HG02970 (cell line): ENCODE data around the gene ANO7.
"Not testable (repeated sequence)": the region's sequence is repeated elsewhere in the genome, so short reads cannot be mapped to it uniquely, and the experiment has no call there.

Experiments used
- ATAC-seq: cut with Tn5 transposase; IDR thresholded peaks from one replicate; pipeline ENCODE4 v1.9.1; 2021; ENCODE audit warnings: mild to moderate bottlenecking, moderate library complexity, moderate number of reproducible peaks; ENCODE audit not compliant: unreplicated experiment, low FRiP score

The ANO7 gene

DNA sequence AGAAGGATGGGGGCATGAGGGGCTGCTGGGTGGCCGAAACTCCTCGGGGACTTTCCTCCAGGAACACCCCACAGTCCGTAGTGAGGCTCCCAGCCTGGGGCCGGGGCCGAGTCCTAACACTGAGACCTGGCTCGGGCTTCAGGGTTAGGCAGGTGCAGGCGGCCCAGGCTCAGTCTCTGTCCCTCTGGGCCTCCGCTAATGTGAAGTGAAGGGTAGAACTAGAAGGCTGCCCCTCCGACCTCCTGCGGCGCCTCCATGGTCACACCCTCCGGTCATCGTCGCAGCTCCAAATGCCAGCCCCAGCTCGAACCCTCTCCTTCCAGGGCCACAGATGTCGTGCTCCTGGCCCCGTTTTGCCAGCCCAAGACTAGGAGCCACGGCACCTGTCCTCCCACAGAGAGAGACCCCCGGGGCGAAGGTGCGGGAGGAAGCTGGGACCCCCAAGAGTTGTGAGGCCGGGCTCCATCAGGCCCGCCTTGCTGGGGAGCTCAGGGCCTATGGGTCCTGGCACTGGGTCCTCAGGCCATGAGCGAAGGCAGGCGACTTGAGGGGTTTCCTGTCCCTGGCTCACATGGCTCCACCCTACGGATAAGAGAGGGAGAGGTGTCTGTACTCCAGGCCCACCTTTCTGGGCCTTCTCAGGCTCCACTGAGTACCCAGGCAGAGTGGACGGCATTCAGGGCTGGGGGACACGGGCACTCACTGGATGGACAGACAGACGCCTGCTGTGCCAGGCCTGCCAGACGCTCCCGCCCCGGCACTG, 797 bp downstream of the ANO7 start:
- no peak for ATAC-seq

DNA sequence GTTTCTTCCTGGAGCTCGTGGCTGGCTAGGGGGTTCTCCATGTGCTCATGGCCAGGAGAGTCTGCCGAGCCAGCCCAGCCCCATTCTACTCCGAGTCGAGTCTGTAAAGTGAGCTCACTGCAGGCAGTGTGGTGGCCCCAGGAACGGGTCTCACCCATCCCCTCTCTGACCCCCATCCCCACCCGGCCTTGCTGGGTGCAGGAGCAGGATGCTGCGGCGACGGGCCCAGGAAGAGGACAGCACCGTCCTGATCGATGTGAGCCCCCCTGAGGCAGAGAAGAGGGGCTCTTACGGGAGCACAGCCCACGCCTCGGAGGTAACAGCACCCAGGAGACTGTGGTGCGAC, 1.4 kb downstream of the ANO7 start:
- ATAC-seq = no peak

DNA sequence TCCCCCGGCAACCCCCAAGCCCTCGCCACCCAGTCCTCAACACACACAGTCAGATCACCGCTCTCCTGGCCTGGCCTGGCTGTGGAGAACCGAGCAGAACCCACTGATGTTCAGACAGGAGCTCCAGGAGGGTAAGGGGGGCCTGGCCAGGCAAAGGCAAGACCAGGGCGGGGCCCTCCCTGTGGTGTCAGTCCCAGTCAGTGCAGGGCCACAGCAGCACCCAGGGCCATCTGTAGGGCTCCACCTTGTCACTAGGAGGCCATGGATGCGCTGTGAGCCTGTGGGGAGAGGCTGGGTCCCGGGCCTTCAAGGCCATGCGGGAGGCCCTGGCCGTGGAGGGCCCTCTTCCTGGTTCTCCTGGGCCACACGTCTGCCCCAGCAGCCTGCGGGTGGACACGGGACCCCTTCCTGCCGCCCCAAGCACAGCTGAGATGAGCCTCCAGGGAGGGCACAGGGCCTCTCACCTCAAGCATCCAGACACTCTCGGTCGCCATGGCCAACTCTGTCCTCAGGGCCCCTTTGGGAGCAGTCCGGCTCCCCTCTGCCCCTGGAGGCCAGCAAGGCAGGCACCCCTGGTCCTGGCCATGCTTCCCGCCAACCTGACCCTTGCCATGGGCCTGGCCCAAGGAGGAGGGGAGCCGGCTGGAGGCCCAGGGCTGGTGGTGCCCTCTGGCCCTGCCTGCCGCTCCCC, 2.0 kb downstream of the ANO7 start:
- no peak for ATAC-seq

DNA sequence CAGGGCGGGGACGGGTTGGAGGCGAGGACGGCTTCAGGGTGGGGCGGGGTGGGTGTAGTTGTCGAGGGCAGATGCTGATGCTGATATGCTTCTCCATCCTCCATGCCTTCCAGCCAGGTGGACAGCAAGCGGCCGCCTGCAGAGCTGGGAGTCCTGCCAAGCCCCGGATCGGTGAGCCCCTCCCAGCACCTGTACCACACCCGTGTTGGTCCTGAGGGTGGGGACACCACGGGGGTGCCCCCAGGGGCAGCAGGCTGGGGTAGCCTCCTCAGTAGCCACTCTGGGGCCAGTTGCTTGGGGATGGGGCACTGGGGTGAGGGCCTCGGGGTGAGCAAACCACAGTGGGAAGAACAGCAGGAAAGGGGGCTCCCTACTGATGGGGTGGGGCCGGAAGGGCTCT, 2.6 kb downstream of the ANO7 start:
- no peak for ATAC-seq

DNA sequence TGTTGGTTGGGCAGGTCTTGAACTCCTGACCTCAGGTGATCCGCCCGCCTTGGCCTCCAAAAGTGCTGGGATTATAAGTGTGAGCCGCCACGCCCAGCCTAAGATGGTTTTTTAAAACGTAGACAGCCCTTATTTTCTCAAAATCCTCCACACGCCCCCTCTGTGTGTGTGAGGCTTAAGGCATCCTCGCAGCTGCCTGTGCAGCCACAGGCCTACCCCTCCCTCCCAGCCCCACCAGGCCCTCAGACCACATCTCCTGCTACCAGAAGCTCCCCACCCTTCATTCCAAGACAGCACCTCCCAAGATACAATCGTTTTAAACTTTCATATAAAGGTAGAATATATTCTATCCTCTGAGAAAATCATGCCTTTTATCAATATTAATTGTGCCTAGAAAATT, 4.8 kb downstream of the ANO7 start:
- no peak for ATAC-seq

DNA sequence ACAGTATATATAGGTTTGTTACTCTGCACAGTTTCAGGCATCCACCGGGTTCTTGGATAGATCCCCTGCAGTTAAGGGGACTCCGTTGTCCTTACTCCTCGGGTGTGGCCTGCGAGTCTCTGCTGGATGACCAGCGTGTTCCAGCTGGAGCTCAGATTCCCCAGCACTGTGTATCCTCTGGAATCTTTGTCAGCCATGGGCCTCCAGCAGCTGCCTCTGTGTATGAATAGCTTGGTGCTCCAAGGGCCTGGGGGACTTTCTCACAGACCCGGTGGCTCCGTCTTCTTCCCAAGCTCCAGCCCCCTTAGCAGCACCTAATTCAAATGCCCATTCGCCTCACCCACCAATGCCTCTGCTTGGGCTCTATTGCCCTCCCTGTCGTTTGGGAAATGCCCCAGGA, 6.3 kb downstream of the ANO7 start:
- no peak for ATAC-seq

DNA sequence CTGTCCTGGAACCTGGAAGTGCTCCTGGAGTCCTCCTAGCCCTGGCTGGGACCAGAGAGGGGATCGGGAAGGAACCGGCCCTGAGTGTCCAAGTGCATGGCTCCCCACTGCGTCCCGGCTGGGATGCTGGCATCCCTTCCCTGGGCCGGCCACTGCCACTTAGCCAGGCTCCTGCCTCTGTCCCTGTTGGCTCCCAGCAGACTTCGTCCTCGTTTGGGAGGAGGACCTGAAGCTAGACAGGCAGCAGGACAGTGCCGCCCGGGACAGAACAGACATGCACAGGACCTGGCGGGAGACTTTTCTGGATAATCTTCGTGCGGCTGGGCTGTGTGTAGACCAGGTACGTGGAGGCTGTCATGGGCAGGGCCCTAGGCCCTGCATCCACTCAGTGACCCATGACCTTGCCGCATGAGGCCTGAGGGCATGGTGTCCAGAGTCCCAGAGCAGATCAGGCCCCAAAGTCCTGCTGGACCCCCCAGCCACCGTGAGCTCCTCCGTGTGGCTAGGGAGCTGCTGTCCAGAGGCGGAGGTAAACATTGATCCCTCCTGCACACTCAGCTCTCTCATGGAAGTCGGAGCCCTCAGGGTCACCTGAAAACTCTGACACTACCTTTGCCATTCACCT, 7.1 kb downstream of the ANO7 start:
- ATAC-seq = no peak

DNA sequence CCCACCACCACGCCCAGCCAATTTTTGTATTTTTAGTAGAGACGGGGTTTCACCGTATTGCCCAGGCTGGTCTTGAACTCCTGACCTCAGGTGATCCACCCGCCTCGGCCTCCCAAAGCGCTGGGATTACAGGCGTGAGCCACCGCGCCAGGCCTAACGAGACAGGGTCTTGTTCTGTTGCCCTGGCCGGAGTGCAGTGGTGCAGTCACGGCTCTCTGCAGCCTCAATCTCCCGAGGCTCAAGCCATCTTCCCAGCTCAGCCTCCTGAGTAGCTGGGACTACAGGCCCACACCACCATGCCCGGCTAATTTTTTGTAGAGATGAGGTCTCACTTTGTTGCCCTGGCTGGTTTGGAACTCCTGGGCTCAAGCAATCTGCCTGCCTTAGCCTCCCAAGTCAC, 8.8 kb downstream of the ANO7 start:
- not testable (repeated sequence) for ATAC-seq

DNA sequence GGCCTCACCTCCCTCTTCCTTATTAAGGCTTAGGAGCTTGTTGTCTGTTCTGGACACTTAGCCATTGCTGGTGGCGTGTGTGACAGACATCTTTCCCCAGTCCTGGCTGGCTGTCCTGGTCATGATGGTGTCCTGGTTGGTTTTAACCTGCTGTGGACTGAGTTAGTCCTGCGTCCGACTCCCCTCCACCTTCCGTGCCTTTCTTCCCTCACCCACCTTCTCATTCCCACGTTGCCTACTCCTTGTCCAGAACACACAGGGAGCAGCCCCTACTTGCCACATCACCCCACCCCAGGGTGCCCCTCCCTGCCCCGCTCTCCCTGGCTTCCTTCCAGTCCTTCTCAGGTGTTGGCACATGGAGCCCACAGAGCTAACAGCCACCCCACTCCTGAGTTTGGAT, 9.5 kb downstream of the ANO7 start:
- no peak for ATAC-seq

DNA sequence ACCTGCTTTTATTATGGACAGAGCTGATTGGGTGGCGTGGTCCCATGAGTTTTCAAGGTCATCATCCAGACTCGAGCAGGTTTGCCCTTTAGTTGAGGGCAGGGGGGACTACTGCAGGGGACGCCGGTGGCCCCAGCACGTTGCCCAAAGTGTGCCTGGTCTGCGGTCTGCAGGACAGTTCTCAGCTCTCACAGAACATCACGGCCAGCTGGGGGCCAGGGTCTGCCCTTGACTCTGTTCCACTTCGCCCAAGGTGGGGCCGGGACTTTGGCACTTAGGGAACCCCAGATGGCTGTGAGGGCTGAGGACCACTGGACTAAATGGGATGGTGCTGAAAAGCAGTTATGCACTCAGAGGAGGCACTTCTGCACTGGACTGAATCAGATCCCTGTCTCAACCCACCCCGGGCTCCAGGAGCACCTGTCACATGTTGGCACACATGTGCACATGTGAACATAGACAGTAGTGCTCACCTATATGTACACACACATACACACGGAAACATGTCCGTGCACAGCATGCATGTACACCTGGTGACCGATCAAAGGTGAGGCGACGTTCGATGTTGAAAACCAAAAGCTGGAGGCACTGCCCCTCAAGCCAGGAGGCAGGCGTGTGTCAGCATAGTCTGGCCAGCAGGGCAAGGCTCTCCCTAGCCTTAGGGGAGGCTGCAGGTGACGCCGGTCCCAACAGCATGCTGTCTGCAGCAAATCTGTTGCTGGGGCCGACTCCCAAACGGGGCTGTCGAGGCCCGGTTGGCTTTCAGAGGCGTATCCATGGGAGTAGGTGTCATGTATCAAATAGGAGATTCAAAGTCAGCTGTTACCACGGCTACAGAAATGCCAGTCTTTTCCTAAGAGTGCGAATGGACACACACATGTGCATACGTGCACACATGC, 10.2 kb downstream of the ANO7 start:
- ATAC-seq = no peak

DNA sequence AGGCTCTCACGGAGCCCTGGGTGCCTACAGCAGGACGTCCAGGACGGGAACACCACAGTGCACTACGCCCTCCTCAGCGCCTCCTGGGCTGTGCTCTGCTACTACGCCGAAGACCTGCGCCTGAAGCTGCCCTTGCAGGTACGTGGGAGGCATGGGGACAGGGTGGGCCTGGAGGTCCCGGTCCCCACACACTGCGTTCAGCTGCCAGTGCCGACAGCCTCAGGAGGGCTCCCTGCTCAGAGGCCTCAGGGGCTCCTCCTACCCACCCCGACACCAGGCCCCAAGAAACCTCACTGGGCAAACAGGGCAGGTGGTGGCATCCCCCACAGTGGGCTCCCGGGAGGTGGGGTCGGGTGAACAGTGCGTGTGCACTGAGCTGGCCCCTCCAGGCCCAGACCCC, 10.8 kb downstream of the ANO7 start:
- no peak for ATAC-seq

DNA sequence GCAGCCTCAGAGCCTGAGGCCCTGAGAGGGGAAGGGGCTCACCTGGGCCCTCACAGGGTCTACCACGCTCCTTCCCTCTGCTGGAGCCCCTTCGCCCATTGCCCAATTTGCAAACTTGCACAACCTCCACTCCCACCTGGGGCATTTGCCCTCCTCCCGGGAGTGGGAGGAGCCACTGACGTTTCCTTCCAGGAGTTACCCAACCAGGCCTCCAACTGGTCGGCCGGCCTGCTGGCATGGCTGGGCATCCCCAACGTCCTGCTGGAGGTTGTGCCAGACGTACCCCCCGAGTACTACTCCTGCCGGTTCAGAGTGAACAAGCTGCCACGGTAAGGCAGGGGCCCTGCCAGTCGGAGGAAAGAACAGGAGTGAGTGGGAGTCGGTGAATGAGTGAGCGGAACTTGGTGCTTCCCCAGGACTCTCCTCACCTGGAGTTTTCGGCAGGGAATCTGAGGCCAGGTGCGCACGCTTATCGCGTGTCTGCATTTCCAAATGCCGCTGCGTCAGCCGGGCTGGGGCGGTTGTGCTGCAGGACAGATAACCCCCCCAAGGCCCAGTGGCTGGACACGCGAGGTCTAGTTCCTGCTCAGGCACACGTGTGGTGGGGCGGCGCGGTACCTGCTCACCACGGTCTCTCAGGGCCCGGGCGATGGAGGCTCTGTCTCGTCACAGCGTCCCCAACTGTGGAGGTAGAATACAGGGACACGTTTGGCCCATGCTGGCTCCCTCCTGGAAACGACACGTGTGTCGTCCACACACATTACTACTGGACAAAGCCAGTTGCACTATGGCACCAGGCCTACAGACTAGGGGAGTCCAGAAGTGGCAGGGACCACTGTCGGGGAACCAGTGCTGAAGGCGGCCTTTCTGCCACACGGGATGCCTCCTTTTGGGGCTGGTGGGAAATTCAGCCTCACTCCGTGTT, 11.7 kb downstream of the ANO7 start:
- ATAC-seq = no peak

DNA sequence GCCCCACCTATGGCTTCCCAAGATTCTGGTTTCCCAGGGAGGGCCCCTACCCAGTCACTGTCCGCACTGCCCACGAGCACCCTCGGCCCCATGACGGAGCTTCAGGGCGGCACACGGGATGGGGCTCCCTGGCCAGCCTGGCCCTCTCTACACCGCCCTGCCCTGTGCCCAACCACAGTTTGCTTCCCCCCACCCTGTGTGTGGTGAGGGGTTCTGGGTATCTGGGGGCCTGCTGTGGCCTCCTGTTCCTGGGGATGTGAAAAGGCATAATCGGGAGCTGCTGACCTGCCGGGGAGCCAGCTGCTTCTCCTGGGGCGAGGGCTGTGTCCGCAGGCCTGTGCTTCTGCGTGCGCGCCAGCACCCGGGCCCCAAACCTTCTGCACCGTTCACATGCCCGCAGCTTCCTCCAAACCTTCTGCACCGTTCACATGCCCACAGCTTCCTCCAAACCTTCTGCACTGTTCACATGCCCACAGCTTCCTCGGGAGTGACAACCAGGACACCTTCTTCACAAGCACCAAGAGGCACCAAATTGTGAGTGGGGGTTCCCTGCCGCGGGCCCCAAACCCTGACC, 12.4 kb downstream of the ANO7 start:
- ATAC-seq = no peak

DNA sequence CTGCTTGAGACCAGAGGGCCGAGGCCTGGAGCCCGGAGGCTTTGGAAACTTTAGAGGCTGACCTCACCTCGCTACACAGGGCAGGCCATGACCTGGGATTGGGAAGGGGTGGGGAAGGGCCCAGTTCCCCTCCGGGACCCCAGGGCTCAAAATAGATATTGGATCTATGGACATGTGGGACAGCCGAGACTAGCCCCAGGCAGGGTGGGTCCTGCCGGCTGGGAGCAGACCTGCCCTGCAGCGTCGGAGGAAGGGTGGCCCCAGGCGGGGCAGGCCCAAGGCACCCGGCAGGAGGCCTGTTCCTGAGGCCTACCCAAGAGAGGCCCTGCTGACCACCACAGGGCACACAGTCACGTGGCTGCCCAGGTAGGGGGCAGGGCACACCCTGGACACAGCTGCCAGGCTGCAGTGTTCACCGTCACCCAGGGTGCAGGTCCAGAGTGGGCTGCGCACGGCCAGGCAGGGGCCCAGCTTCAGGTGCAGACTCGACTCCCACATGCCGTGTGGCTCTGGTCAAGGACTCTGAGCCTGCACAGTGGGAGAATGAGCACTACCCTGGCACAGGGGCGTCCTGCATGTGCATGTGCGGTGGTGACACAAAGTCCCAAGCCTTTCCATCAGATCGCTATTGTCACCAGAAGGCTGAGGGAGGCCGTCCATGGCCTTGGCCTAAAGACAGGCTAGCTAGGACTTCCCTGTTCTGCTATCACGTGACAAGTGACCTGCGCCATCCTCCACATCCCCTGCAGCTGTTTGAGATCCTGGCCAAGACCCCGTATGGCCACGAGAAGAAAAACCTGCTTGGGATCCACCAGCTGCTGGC, 13.2 kb downstream of the ANO7 start:
- no peak for ATAC-seq

DNA sequence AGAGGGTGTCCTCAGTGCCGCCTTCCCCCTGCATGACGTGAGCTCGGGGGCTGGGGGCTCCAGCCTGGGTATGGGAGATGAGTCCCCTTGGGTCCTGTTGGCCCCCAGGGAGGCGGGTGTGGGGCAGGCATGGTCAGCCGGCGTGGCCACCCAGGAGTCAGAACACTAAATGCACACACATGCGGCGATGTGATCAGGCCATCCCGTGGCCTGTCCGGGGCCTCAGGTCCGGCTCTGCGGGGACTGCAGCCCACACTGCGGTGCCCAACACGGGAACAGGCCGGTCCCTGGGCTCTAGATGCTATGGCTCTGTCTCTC, 13.8 kb downstream of the ANO7 start:
- no peak for ATAC-seq

DNA sequence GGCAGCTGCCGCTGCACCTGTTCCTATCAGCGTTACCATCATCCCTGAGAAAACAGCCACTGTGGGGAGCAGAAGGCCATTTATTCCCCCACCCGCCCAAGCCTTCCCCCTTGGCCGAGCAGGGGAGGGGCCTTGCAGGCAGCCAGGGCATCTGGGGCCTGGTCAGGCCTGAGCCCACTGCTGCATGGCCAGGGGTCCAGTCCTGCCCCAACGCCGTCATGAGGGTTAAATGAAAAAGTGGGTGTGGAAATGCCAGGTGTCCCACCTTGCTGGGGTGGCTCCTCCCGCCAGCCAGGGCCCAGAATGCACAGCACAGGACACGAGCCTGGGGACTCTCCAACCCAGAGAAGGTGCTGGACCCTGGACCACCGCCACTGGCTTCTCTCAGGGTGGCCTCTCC, 14.2 kb downstream of the ANO7 start:
- no peak for ATAC-seq

DNA sequence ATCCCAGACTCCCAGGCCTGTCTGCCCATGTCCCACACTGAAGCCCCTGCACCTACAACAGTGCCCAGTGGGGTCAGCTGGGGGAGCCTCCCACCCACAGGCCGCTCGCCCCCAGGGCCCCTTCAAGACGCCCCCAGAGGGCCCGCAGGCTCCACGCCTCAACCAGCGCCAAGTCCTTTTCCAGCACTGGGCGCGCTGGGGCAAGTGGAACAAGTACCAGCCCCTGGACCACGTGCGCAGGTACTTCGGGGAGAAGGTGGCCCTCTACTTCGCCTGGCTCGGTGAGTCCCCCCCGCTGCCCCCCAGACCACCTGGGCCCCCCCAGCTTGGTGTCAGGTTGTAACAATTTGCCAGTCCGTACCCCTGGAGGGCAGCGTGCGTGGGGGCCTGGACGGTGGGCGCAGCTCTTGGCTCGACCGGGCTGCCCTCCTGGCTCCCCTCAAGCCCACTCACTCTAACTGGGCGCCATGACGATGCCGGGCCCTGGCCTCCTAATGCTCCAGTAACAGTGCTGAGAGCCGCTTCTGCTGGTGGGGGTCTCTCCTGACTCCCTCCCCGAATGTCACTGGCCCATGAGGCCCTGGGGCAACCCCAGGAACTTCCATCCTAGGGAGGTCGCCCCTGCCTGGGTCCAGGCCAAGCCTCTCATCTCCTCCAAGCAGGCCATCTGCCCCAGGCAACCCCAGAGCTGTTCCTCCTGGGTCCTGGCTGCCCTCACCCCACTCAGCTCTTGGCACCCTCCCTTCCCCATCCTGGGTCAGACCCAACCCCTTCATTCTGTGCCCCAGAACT, 14.9 kb downstream of the ANO7 start:
- no peak for ATAC-seq

DNA sequence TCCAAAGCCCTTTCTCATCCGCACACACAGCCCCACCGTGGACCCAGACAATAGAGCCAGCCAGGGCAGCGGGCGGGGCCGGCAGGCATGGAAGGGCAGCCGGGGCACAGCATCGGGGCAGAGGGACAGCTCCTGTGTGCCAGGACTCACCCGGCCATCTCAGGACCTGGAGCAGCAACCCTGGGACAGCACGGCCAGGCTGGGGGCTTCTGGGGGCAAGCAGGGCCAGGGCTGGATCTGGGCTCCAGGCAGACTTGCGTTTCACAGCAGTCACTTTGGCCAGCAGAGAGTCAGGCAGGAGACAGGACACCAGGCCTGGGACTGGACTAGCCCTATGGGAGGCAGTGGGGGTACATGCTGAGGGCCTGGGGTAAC, 15.5 kb downstream of the ANO7 start:
- ATAC-seq = no peak
